Endometrial microvascular endothelial cells (primary cell): ENCODE measurements around the gene SINHCAF. TPM values are rescaled to one million over a fixed set of nuclear protein-coding genes. Genes with fewer than 3 reads are reported as not detected.
"Not testable (repeated sequence)": the region's sequence is repeated elsewhere in the genome, so short reads cannot be mapped to it uniquely, and the experiment has no call there.

Experiments used
- in situ Hi-C: cut with HindIII; loops from 2 replicates; pipeline ENCODE4 v1.10.0; 2017; ENCODE audit warnings: low sequenced_read_pairs, low pct_unique_long_range_greater_than_20kb; ENCODE audit errors: inconsistent ontology term
- total RNA-seq: library from RNA; depleted of rRNA; stranded (reverse); fragments of >200 nt; gene quantifications from one replicate; pipeline ENCODE4 v1.2.3, GENCODE V29; 2015; ENCODE audit errors: inconsistent ontology term

SINHCAF gene
- total RNA-seq, 1 donor from 2014 or later = 89.9 TPM

GRCh38 chr12:31245822-31246469 lies 80.0 kb downstream of the SINHCAF start:
- in situ Hi-C loops = no loop called here

DNA sequence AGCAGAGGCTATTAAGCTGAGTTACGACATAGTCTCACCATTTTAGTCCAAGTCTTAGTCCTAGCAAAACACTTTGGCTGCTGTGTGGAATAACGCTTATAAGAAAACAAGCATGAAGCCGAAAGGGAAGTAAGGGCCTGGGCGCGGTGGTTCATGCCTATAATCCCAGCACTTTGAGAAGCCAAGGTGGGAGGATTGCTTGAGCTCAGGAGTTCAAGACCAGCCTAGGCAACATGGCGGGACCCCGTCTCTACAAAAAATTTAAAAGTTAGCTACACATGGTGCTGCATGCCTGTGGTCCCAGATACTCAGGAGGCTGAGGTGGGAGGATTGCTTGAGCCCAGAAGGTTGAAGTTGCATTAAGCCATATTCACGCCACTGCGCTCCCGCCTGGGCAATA lies 83.5 kb downstream of the SINHCAF start:
- in situ Hi-C loops = not testable (repeated sequence)

DNA sequence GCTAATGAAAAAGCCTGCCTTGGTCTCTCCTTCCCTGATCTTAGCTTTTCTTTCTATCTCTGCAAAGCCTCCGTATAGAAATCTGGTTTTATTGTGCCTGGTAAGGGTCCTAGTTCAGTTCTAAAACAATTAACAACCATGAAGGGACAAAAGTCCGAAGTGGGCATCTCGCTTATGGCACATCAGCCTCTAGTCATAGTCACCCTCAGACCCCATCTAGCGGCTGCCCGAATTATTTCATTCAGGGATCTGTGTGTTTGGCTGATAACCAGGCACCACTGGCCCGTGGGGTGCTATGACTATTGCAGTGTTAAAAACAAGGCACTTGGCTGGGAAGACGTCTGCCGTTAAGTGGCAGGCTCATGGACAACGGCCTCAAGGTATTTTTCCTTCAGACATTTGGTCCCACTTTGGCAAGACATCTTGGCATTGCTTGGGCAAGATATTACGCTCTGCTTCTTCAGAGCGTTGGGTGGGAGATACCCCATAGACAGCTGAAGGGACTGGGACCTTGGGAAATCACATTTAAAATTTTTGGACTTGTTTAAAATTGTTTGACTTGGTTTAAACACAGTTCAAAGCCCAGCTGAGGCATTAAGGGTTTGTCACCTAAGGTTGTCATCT lies 87.1 kb downstream of the SINHCAF start:
- in situ Hi-C loops = no loop called here

- in situ Hi-C loops = not testable (repeated sequence)
These were observed 87.6 kb downstream of the SINHCAF start for GRCh38 chr12:31238333-31238732.

GRCh38 chr12:31236998-31237637 lies 88.8 kb downstream of the SINHCAF start:
- in situ Hi-C loops = no loop called here

DNA sequence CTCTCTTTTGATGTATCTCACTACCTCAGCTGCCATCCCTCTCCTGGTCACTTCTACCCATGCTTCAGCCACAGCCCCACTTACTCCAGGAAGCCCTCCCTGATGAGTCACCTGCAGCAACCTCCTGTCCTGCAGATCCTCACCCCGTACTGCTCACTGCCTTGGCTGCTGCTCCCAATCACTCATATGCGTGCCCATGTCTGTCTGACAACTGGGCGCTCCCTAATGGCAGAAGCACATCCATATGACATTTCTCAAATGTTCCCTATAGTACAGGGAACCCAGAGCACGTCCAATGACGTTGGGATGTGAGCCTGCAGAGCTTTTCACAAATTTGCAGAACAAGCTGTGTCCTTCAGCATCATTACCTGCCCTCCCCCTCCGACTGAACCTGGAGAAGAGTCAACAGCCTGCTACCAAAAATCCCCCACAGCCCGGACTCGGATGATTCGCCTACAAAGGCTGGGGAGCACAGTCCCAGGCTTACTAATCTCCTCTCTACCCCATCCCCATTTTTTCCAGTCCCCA lies 90.0 kb downstream of the SINHCAF start:
- in situ Hi-C loops = no loop called here

GRCh38 chr12:31234955-31235867 lies 90.7 kb downstream of the SINHCAF start:
- in situ Hi-C loops = no loop called here

DNA sequence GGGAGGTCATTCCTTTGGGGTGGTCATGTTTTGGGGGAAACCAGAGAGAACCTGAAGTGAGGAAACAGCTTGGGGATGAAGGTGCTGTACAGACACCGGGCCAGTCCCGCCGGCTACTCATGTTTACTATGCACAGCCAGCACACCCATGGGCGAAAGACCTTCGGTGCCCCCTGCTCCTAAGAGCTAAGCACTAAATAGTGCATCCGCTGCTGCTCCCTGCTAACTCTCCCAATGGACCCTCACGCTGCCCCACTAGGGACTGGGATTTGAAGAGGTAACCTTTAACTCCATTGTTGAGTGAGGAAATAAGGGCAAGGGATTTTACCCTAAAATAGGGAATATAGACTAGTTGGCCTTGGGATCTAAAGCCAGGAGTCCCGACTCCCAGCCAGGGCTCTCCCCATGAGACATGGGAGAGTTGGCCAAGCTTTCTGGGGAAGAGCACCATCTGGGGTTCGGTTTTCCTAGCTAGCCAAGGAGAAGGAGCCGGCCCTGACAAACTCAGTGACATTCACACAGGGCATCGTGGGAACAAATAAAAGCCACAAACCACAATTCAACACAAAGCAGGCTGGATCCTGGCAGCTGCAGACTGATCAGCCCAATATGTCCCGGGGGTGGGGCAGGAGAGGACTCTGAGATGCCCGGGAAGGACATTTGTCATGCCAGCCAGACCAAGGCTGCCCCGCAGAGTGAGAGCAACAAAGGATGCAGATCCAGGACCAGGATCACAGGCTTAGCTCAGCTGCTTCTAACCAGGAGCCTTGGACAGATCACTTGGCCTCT lies 91.7 kb downstream of the SINHCAF start:
- in situ Hi-C loops = no loop called here

GRCh38 chr12:31233061-31233730 lies 92.8 kb downstream of the SINHCAF start:
- in situ Hi-C loops = no loop called here

DNA sequence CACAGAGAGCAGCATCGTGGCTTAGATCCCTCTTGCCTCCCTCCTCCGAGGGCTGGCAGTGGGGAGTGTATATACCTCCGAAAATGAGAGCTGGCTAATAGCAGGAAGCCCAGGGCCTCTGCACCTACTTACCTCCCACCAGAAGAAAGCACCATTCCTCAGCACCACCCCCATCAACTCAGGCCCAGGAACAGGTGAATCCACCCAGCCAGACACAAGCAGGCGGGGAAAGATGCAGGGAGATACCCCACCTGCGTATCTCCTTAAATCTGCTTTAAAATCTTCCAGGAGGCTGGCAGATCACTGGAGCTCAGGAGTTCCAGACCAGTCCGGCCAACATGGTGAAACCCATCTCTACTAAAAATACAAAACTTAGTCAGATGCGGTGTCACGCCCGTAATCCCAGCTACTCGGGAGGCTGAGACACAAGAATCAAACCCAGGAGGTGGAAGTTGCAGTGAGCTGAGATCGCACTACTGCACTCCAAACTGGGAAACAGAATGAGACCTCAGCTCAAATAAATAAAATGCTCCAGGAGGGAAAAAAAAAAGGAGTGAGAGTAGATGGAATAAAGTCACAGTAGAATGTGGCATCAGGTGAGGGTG lies 93.5 kb downstream of the SINHCAF start:
- in situ Hi-C loops = no loop called here

GRCh38 chr12:31231611-31232360 lies 94.2 kb downstream of the SINHCAF start:
- in situ Hi-C loops = no loop called here
